ENCODE results near the gene OR2T2. TPM values are rescaled to one million over a fixed set of nuclear protein-coding genes. Genes with fewer than 3 reads are reported as not detected.
A peak's percentile ranks its signal among the peaks of the same experiment; 100 is the strongest.
"Not testable (repeated sequence)": the region's sequence is repeated elsewhere in the genome, so short reads cannot be mapped to it uniquely, and the experiment has no call there.

OR2T2 gene, protein sequence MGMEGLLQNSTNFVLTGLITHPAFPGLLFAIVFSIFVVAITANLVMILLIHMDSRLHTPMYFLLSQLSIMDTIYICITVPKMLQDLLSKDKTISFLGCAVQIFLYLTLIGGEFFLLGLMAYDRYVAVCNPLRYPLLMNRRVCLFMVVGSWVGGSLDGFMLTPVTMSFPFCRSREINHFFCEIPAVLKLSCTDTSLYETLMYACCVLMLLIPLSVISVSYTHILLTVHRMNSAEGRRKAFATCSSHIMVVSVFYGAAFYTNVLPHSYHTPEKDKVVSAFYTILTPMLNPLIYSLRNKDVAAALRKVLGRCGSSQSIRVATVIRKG
- total RNA-seq, result not detected
- under 1 TPM in 1 of 2 donors, not detected in 1; 0.44 TPM for polyA plus RNA-seq
- total RNA-seq, result not detected

DNA sequence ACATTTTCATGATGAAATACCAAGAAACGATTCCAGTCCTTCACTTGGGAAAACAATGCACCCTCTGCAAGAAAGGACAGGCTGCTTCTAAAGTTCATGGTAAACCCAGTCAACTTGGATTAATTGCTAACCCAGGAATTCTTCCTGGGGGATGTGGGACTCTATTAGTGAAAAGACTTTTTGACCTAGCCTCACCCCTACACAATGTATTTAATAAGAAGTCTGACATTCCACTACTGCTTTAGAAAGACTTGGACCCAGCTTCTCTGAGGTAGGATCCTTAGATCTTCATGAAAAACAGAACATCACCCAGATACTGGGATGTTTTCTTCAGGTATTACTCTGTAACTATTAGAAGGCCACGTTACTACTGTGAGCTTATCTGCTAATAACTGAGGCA is at the start of gene OR2T2:
OR2T2 (plus strand) TSS at position 239 of the 400 bp plus-strand sequence. CDS start 7,161 bp downstream, outside the sequence.
- H3K27me3 Mint-ChIP-seq; H3K4me3 ChIP-seq (ENCODE audit: low read length); H3K9me3 Mint-ChIP-seq; DNase-seq; CTCF ChIA-PET; H3K4me1 Mint-ChIP-seq; H3K36me3 ChIP-seq (ENCODE audit: control insufficient read depth in 2 of 3, insufficient read depth in 3 of 3, low read length in 3 of 3); intact Hi-C loops (cut with micrococcal nuclease); POLR2A ChIA-PET; H3K4me1 ChIP-seq (ENCODE audit: control insufficient read depth in 2 of 2, insufficient read depth in 2 of 2, low read length in 2 of 2); H3K27me3 ChIP-seq (ENCODE audit: control insufficient read depth in 2 of 2, insufficient read depth in 2 of 2, low read length in 2 of 2); H3K9me3 ChIP-seq (ENCODE audit: control insufficient read depth in 2 of 3, low read length in 3 of 3); H3K27ac ChIP-seq (ENCODE audit: low read depth, low read length); ATAC-seq; H3K36me3 Mint-ChIP-seq; H3K27ac Mint-ChIP-seq; H3K4me3 Mint-ChIP-seq: not testable (repeated sequence)

DNA sequence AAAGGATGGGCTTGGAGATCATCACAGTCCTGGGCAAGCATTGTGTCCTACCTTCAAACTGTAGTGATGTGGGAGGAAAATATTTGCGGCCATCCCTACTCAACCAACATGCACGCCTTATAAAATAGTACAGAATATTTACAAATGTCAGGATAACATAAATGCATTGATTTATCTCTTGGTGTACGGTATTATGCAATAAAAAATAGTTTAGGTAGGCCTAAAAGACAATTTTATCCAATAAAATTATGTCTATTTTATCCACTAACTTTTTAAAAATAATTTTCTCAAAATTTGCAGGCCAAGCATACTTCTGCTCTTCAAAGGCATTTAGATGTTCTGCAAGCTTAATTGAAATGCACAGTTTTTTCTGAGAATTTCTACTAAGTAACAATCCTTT is 42.7 kb upstream of the OR2T2 start, which contains the start of gene OR2T1:
OR2T1 (plus strand) TSS at position 301 of the 400 bp plus-strand sequence. CDS start 3,100 bp downstream, outside the sequence.
- Mint-ChIP-seq H3K4me1 (peaks cover 0 to 16% (median 4%) of the 10 kb centered on the region in 7 donors), H3K4me3 (no peak within 1 kb of the TSS), H3K27ac (peak within 1 kb of the TSS in 1 of 9 donors; percentile 5), H3K36me3 (peaks cover 0 to 2% (median 0%) of the 10 kb centered on the region in 5 donors), H3K27me3 (no peaks in the 10 kb centered on the region), H3K9me3 (peaks cover 0 to 7% (median 0%) of the 10 kb centered on the region in 11 donors)
- intact Hi-C loops (cut with micrococcal nuclease), result loop anchor here in 1 of 2 donors (10.0 kb wide), 2 partner anchors 182 to 468 kb away; no protein-coding TSS in a partner anchor
- no peaks in the 10 kb centered on the region for H3K36me3 ChIP-seq (ENCODE audit: control insufficient read depth in 2 of 3, insufficient read depth in 3 of 3, low read length in 3 of 3)
- H3K27ac ChIP-seq (ENCODE audit: low read depth, low read length), result no peak within 1 kb of the TSS
- no peak within 1 kb of the TSS for H3K4me3 ChIP-seq (ENCODE audit: low read length)
- ATAC-seq (no peak), DNase-seq (no peak)
- ChIA-PET CTCF (interaction anchor here (0.7 to 1.0 kb wide), 2 partner anchors 67 to 210 kb away, joined by 3 read pairs; no protein-coding TSS in a partner anchor), POLR2A (no interaction called here)
- no peaks in the 10 kb centered on the region for H3K9me3 ChIP-seq (ENCODE audit: control insufficient read depth in 2 of 3, low read length in 3 of 3)
- H3K4me1 ChIP-seq (ENCODE audit: control insufficient read depth in 2 of 2, insufficient read depth in 2 of 2, low read length in 2 of 2), result no peaks in the 10 kb centered on the region
- no peaks in the 10 kb centered on the region for H3K27me3 ChIP-seq (ENCODE audit: control insufficient read depth in 2 of 2, insufficient read depth in 2 of 2, low read length in 2 of 2)

DNA sequence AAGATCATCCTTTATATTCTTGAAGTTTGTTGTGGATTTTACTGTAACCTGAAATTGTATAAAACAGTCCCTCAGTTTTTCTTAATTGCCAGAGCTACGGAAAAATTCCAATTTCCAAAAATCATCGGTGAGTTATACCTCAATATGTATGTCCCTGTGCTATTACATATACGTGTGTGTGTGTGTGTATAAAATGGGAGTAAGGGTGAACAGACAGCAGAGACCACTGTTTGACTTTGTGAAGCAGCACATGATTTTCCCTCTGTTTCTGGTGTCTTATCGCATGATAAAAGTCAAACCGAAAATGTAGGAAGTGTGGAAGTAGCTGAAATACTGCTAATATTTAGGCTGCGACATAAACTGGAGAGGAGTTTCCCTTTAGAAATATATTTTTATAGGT is 41.4 kb upstream of the OR2T2 start:
- peaks cover 0 to 7% (median 0%) of the 10 kb centered on the region in 11 donors for H3K9me3 Mint-ChIP-seq
- H3K36me3 ChIP-seq (ENCODE audit: control insufficient read depth in 2 of 3, insufficient read depth in 3 of 3, low read length in 3 of 3), result no peaks in the 10 kb centered on the region
- ATAC-seq (peak; percentile 91), DNase-seq (peak in 3 of 9 donors; percentile 6 to 32 (median 8))
- no peaks in the 10 kb centered on the region for H3K27me3 ChIP-seq (ENCODE audit: control insufficient read depth in 2 of 2, insufficient read depth in 2 of 2, low read length in 2 of 2)
- ChIA-PET CTCF (interaction anchor here (0.6 to 2.3 kb wide), 10 partner anchors 14 to 472 kb away, joined by 3 to 8 read pairs (median 4); no protein-coding TSS in a partner anchor), POLR2A (interaction anchor here (0.5 kb wide), 1 partner anchor 432 kb away, joined by 3 read pairs; no protein-coding TSS in a partner anchor)
- peaks cover 0 to 16% (median 4%) of the 10 kb centered on the region in 7 donors for H3K4me1 Mint-ChIP-seq
- H3K9me3 ChIP-seq (ENCODE audit: control insufficient read depth in 2 of 3, low read length in 3 of 3), result no peaks in the 10 kb centered on the region
- peaks cover 0 to 2% (median 0%) of the 10 kb centered on the region in 5 donors for H3K36me3 Mint-ChIP-seq
- no peaks in the 10 kb centered on the region for H3K4me1 ChIP-seq (ENCODE audit: control insufficient read depth in 2 of 2, insufficient read depth in 2 of 2, low read length in 2 of 2)
- H3K4me3 ChIP-seq (ENCODE audit: low read length), result no peak overlapping the region
- no peak overlapping the region for H3K27ac ChIP-seq (ENCODE audit: low read depth, low read length)
- intact Hi-C loops (cut with micrococcal nuclease), result loop anchor here (1.0 to 10.0 kb wide), 7 partner anchors 181 to 469 kb away; no protein-coding TSS in a partner anchor
- H3K27me3 Mint-ChIP-seq, result no peaks in the 10 kb centered on the region
- H3K4me3 Mint-ChIP-seq, result no peak overlapping the region
- peak overlapping the region in 4 of 9 donors; percentile 0 to 5 (median 0) for H3K27ac Mint-ChIP-seq

DNA sequence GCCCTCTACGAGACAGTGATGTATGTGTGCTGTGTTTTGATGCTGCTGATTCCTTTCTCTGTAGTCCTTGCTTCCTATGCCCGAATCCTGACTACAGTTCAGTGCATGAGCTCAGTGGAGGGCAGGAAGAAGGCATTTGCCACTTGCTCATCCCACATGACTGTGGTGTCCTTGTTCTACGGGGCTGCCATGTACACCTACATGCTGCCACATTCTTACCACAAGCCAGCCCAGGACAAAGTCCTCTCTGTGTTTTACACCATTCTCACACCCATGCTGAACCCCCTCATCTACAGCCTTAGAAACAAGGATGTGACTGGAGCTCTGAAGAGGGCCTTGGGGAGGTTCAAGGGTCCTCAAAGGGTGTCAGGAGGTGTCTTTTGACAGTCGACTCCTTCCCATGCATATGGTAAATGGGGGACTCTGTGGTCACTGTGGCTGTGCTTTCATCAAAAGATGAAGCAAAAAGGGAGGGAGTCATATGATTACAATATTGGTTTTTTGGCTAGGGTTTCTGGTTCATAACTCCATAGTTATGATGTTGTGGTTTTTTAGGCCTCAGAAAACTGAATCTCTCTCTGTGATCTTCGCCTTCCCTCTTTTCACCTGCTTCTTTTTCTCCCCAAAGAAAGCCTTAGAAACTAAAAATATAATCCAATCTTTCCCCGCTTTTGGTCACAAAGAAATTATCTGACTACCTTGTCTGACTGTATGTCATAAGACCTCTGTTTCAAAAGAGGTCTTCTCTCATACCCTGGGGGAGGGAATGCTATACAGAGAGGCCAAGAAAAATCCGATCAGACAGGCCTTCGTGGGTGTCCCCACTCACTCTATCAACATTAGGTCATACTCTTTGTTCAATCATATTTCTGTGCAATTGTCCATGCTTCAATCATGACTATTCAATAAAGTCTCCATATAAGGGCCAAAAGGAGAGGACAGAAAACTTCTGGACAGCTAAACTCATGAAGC is 38.4 kb upstream of the OR2T2 start:
- no peak overlapping the region for H3K27ac ChIP-seq (ENCODE audit: low read depth, low read length)
- no peak for DNase-seq
- ATAC-seq, result no peak
- no peaks in the 10 kb centered on the region for H3K36me3 ChIP-seq (ENCODE audit: control insufficient read depth in 2 of 3, insufficient read depth in 3 of 3, low read length in 3 of 3)
- Mint-ChIP-seq H3K36me3 (peaks cover 0 to 17% (median 9%) of the 10 kb centered on the region in 5 donors), H3K4me1 (peaks cover 0 to 16% (median 4%) of the 10 kb centered on the region in 7 donors), H3K4me3 (no peak overlapping the region), H3K27ac (peak overlapping the region in 2 of 9 donors; percentile 8 to 69), H3K9me3 (peaks cover 3 to 26% (median 13%) of the 10 kb centered on the region in 11 donors), H3K27me3 (no peaks in the 10 kb centered on the region)
- intact Hi-C loops (cut with micrococcal nuclease), result loop anchor here in 1 of 2 donors (10.0 kb wide), 2 partner anchors 178 to 472 kb away; no protein-coding TSS in a partner anchor
- no peaks in the 10 kb centered on the region for H3K27me3 ChIP-seq (ENCODE audit: control insufficient read depth in 2 of 2, insufficient read depth in 2 of 2, low read length in 2 of 2)
- H3K9me3 ChIP-seq (ENCODE audit: control insufficient read depth in 2 of 3, low read length in 3 of 3), result peaks cover 0 to 4% (median 0%) of the 10 kb centered on the region in 3 experiments
- no peaks in the 10 kb centered on the region for H3K4me1 ChIP-seq (ENCODE audit: control insufficient read depth in 2 of 2, insufficient read depth in 2 of 2, low read length in 2 of 2)
- no peak overlapping the region for H3K4me3 ChIP-seq (ENCODE audit: low read length)
- POLR2A ChIA-PET, result no interaction called here
- CTCF ChIA-PET, result no interaction called here

DNA sequence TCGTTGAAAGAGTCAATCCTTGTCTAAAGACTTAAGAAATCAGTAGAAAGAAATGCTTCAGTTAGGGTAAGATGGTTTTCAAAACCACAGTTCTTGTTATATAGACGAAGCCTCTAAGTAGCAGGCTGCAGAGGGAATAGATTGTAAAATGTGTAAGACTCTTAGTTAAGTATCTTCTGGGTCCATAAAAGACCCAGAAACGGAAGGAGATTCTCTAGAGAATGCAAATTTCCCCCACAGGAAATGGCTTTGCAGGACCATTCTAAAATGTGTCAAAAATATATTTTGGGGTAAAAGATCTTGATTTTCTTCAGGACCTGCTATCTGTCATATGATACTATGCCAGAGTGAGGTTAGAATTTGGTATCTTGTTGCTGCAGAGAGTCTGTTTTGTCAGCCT is 29.2 kb upstream of the OR2T2 start:
- intact Hi-C loops (cut with micrococcal nuclease), result loop anchor here (10.0 kb wide), 2 partner anchors 49 to 69 kb away; partner anchors contain the start of gene OR2T5 (in 1 of the 2)
- Histone ChIP-seq H3K9me3 (ENCODE audit: control insufficient read depth in 2 of 3, low read length in 3 of 3) (peaks cover 0 to 5% (median 0%) of the 10 kb centered on the region in 3 experiments), H3K27ac (ENCODE audit: low read depth, low read length) (no peak overlapping the region), H3K4me3 (ENCODE audit: low read length) (no peak overlapping the region), H3K36me3 (ENCODE audit: control insufficient read depth in 2 of 3, insufficient read depth in 3 of 3, low read length in 3 of 3) (no peaks in the 10 kb centered on the region), H3K27me3 (ENCODE audit: control insufficient read depth in 2 of 2, insufficient read depth in 2 of 2, low read length in 2 of 2) (no peaks in the 10 kb centered on the region), H3K4me1 (ENCODE audit: control insufficient read depth in 2 of 2, insufficient read depth in 2 of 2, low read length in 2 of 2) (peaks cover 0 to 29% of the 10 kb centered on the region in 2 donors)
- POLR2A ChIA-PET, result no interaction called here
- peak overlapping the region in 6 of 9 donors; percentile 2 to 81 (median 39) for H3K27ac Mint-ChIP-seq
- H3K9me3 Mint-ChIP-seq, result peaks cover 0 to 28% (median 12%) of the 10 kb centered on the region in 11 donors
- H3K36me3 Mint-ChIP-seq, result peaks cover 0 to 9% (median 5%) of the 10 kb centered on the region in 5 donors
- H3K27me3 Mint-ChIP-seq, result no peaks in the 10 kb centered on the region
- CTCF ChIA-PET, result no interaction called here
- DNase-seq, result no peak
- H3K4me1 Mint-ChIP-seq, result peaks cover 23 to 52% (median 45%) of the 10 kb centered on the region in 7 donors
- H3K4me3 Mint-ChIP-seq, result peak overlapping the region in 5 of 10 donors; percentile 4 to 68 (median 32)
- peak; percentile 16 for ATAC-seq

DNA sequence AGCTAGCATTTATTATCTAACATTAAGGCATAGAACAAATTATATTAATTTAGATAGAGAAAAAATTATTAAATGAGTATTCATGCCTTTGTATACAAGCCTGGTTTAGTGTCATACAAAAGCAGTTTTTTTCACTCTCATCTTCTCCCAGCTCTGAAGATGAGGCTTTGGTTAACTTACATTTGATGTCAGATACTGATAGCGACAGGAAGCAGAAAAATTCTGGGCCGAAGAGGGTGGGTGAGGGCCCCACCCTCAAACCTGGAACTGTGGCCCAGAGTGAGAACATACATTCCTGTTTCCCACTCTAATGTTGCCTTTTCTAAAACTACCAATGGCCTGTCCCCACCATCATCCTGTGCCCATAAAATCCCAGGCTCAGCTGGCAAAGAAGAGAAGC is 27.6 kb upstream of the OR2T2 start:
- Mint-ChIP-seq H3K36me3 (peaks cover 2 to 12% (median 7%) of the 10 kb centered on the region in 5 donors), H3K27me3 (no peaks in the 10 kb centered on the region), H3K4me3 (peak overlapping the region in 7 of 10 donors; percentile 7 to 68 (median 34)), H3K4me1 (peaks cover 23 to 52% (median 45%) of the 10 kb centered on the region in 7 donors), H3K9me3 (peaks cover 5 to 32% (median 17%) of the 10 kb centered on the region in 11 donors), H3K27ac (peak overlapping the region in 8 of 9 donors; percentile 39 to 93 (median 72))
- DNase-seq (peak in 3 of 9 donors; percentile 4 to 17 (median 5)), ATAC-seq (no peak)
- Histone ChIP-seq H3K4me3 (ENCODE audit: low read length) (peak overlapping the region; percentile 8), H3K27me3 (ENCODE audit: control insufficient read depth in 2 of 2, insufficient read depth in 2 of 2, low read length in 2 of 2) (no peaks in the 10 kb centered on the region), H3K4me1 (ENCODE audit: control insufficient read depth in 2 of 2, insufficient read depth in 2 of 2, low read length in 2 of 2) (peaks cover 0 to 29% of the 10 kb centered on the region in 2 donors), H3K9me3 (ENCODE audit: control insufficient read depth in 2 of 3, low read length in 3 of 3) (peaks cover 0 to 7% (median 0%) of the 10 kb centered on the region in 3 experiments), H3K36me3 (ENCODE audit: control insufficient read depth in 2 of 3, insufficient read depth in 3 of 3, low read length in 3 of 3) (no peaks in the 10 kb centered on the region), H3K27ac (ENCODE audit: low read depth, low read length) (no peak overlapping the region)
- ChIA-PET POLR2A (no interaction called here), CTCF (interaction anchor here (0.9 to 1.7 kb wide), 3 partner anchors 13 to 195 kb away, joined by 3 to 4 read pairs (median 3); no protein-coding TSS in a partner anchor)
- intact Hi-C loops (cut with micrococcal nuclease), result loop anchor here (10.0 kb wide), 2 partner anchors 47 to 67 kb away; partner anchors contain the start of gene OR2T5 (in 1 of the 2)
